Fibroblast of lung (primary cell): ENCODE results near the gene MON1A. TPM values are rescaled to one million over a fixed set of nuclear protein-coding genes. Genes with fewer than 3 reads are reported as not detected.

Experiments
- DNase-seq, 2 donors: peaks; one replicate each; pipeline versions ENCODE4 v3.0.0 to v3.0.0-alpha.2; 2010; ENCODE audit warnings: low read depth in 2 of 2
- H2AFZ ChIP-seq: 2 replicates; pipeline ENCODE4 v1.5.1; 2012; ENCODE audit warnings: low read length, control low read depth, inconsistent platforms
- H3K27ac ChIP-seq: 2 replicates; pipeline ENCODE4 v1.5.1; 2011; ENCODE audit warnings: low read length, control low read depth; ENCODE audit not compliant: insufficient read depth
- H3K27me3 ChIP-seq: 2 replicates; pipeline ENCODE4 v1.5.1; 2011; ENCODE audit warnings: mild to moderate bottlenecking, low read length; ENCODE audit not compliant: control insufficient read depth, insufficient read depth
- H3K36me3 ChIP-seq: 2 replicates; pipeline ENCODE4 v1.5.1; 2011; ENCODE audit warnings: low read length; ENCODE audit not compliant: control insufficient read depth, insufficient read depth
- H3K4me1 ChIP-seq: 2 replicates; pipeline ENCODE4 v1.5.1; 2011; ENCODE audit warnings: low read length; ENCODE audit not compliant: control insufficient read depth, insufficient read depth; ENCODE audit errors: extremely low read depth
- H3K4me2 ChIP-seq: 2 replicates; pipeline ENCODE4 v1.5.1; 2011; ENCODE audit warnings: low read length, control low read depth; ENCODE audit not compliant: insufficient read depth; ENCODE audit errors: extremely low read depth
- H3K4me3 ChIP-seq, 4 experiments: fragments of 200-600 bp in 1 of 4; sonication (generic) in 1 of 4; replicated peaks in 1 of 4; 2 replicates each; pipeline ENCODE4 v1.5.1; 2011 to 2016; ENCODE audit warnings: low read length in 4 of 4, low read depth in 3 of 4, mild to moderate bottlenecking in 3 of 4, control low read depth in 2 of 4, inconsistent platforms in 1 of 4, mixed read lengths in 1 of 4; ENCODE audit not compliant: insufficient read depth in 1 of 4; ENCODE audit errors: control extremely low read depth in 1 of 4
- H3K79me2 ChIP-seq: 2 replicates; pipeline ENCODE4 v1.5.1; 2012; ENCODE audit warnings: mild to moderate bottlenecking, low read length, inconsistent platforms; ENCODE audit not compliant: control insufficient read depth, insufficient read depth
- H3K9ac ChIP-seq: 2 replicates; pipeline ENCODE4 v1.5.1; 2011; ENCODE audit warnings: mild to moderate bottlenecking, low read length, control low read depth; ENCODE audit not compliant: insufficient read depth
- H3K9me3 ChIP-seq: 2 replicates; pipeline ENCODE4 v1.5.1; 2012; ENCODE audit warnings: low read depth, low read length; ENCODE audit not compliant: control insufficient read depth, insufficient read depth
- H4K20me1 ChIP-seq: 2 replicates; pipeline ENCODE4 v1.5.1; 2011; ENCODE audit warnings: low read length; ENCODE audit not compliant: control insufficient read depth, insufficient read depth; ENCODE audit errors: extremely low read depth
- CTCF ChIP-seq, 2 donors: IDR thresholded peaks in 1 of 2; conservative IDR thresholded peaks in 1 of 2; 1 replicate in 1 of 2; 2 replicates in 1 of 2; pipeline ENCODE4 v1.5.1; 2011 to 2012; ENCODE audit warnings: low read length in 2 of 2, control low read depth in 1 of 2, inconsistent platforms in 1 of 2, low read depth in 1 of 2, mild to moderate bottlenecking in 1 of 2
- EZH2 ChIP-seq: IDR thresholded peaks from 2 replicates; pipeline ENCODE4 v1.5.1; 2012; ENCODE audit warnings: low read length, control low read depth, mild to moderate bottlenecking; ENCODE audit errors: missing control alignments
- polyA plus RNA-seq, 2 donors: library from polyadenylated mRNA; depleted of rRNA in 1 of 2; stranded (reverse) in 1 of 2; unstranded in 1 of 2; fragments of >200 nt; gene quantifications; 2 replicates each; pipeline ENCODE4 v1.2.1, GENCODE V29; 2011 to 2012; ENCODE audit warnings: missing spikeins in 1 of 2
- total RNA-seq: library from RNA; depleted of rRNA; stranded (reverse); fragments of >200 nt; gene quantifications from 2 replicates; pipeline ENCODE4 v1.2.1, GENCODE V29; 2014

MON1A gene
- total and polyA plus RNA-seq, 2 donors (not counting 1 experiment from before 2014, with no cell fraction given) = 6.7 to 12.2 TPM

GRCh38 chr3:49972656-49973055, 43.0 kb upstream of the MON1A start:
- no peak for DNase-seq
- H3K4me2 ChIP-seq = no peak overlapping the region
- no peak overlapping the region for H3K9ac ChIP-seq
- peaks cover 11% of the 10 kb centered on the region for H3K79me2 ChIP-seq
- TF ChIP-seq EZH2 = no peak
- TF ChIP-seq CTCF (conservative IDR thresholded peaks at IDR 0.05 in 1 of 2, IDR thresholded peaks at IDR 0.05 in 1 of 2; ENCODE audit: low read depth in 1 of 2, low read length in 2 of 2) = no peak
- no peaks in the 10 kb centered on the region for H4K20me1 ChIP-seq
- H3K4me1 ChIP-seq = peaks cover 2% of the 10 kb centered on the region
- H3K27ac ChIP-seq = no peak overlapping the region
- H3K9me3 ChIP-seq = no peaks in the 10 kb centered on the region
- H3K4me3 ChIP-seq = no peak overlapping the region
- peaks cover 1% of the 10 kb centered on the region for H3K36me3 ChIP-seq
- no peaks in the 10 kb centered on the region for H3K27me3 ChIP-seq
- H2AFZ ChIP-seq = no peak overlapping the region

- Histone ChIP-seq H4K20me1 (no peaks in the 10 kb centered on the region), H3K4me2 (no peak overlapping the region), H3K9ac (no peak overlapping the region), H3K36me3 (peaks cover 1% of the 10 kb centered on the region), H3K27me3 (no peaks in the 10 kb centered on the region), H3K9me3 (no peaks in the 10 kb centered on the region), H3K27ac (no peak overlapping the region), H3K79me2 (peaks cover 19% of the 10 kb centered on the region), H2AFZ (no peak overlapping the region), H3K4me3 (no peak overlapping the region), H3K4me1 (peaks cover 10% of the 10 kb centered on the region)
- DNase-seq = no peak
- TF ChIP-seq EZH2 = no peak
- no peak for TF ChIP-seq CTCF (conservative IDR thresholded peaks at IDR 0.05 in 1 of 2, IDR thresholded peaks at IDR 0.05 in 1 of 2; ENCODE audit: low read depth in 1 of 2, low read length in 2 of 2)
Observed at GRCh38 chr3:49968346-49968745, 38.7 kb upstream of the MON1A start.

- Histone ChIP-seq H3K36me3 (no peaks in the 10 kb centered on the region), H4K20me1 (no peaks in the 10 kb centered on the region), H3K27me3 (no peaks in the 10 kb centered on the region), H3K4me3 (no peak overlapping the region), H3K79me2 (peaks cover 19% of the 10 kb centered on the region), H3K27ac (no peak overlapping the region), H2AFZ (no peak overlapping the region), H3K9ac (no peak overlapping the region), H3K4me2 (peak overlapping the region; percentile 59), H3K4me1 (peaks cover 8% of the 10 kb centered on the region), H3K9me3 (no peaks in the 10 kb centered on the region)
- no peak for TF ChIP-seq EZH2
- no peak for TF ChIP-seq CTCF (conservative IDR thresholded peaks at IDR 0.05 in 1 of 2, IDR thresholded peaks at IDR 0.05 in 1 of 2; ENCODE audit: low read depth in 1 of 2, low read length in 2 of 2)
- peak; percentile 48 to 49 for DNase-seq
Observed at GRCh38 chr3:49967291-49967690, 37.7 kb upstream of the MON1A start.
